GM23248 (cell line): ENCODE data around the gene CCDC85C.

Experiments
- EZH2 ChIP-seq: fragments of 200-600 bp; sonication (generic); IDR thresholded peaks from 2 replicates; pipeline ENCODE4 v1.6.1; 2018; ENCODE audit warnings: antibody characterized with exemption, mild to moderate bottlenecking; ENCODE audit not compliant: insufficient read depth, poor library complexity, severe bottlenecking
- EZH2phosphoT487 ChIP-seq: fragments of 200-600 bp; sonication (generic); IDR thresholded peaks from 2 replicates; pipeline ENCODE4 v1.6.1; 2018; ENCODE audit warnings: antibody characterized with exemption, moderate library complexity, mild to moderate bottlenecking, low read depth; ENCODE audit not compliant: insufficient read depth

GRCh38 chr14:99521176-99522024, 82.6 kb downstream of the CCDC85C start:
- no peak for TF ChIP-seq EZH2
- no peak for TF ChIP-seq EZH2phosphoT487
